ENCODE results near the gene RIPK1.
"Not testable (repeated sequence)": the region's sequence is repeated elsewhere in the genome, so short reads cannot be mapped to it uniquely, and the experiment has no call there.

Gene RIPK1

DNA sequence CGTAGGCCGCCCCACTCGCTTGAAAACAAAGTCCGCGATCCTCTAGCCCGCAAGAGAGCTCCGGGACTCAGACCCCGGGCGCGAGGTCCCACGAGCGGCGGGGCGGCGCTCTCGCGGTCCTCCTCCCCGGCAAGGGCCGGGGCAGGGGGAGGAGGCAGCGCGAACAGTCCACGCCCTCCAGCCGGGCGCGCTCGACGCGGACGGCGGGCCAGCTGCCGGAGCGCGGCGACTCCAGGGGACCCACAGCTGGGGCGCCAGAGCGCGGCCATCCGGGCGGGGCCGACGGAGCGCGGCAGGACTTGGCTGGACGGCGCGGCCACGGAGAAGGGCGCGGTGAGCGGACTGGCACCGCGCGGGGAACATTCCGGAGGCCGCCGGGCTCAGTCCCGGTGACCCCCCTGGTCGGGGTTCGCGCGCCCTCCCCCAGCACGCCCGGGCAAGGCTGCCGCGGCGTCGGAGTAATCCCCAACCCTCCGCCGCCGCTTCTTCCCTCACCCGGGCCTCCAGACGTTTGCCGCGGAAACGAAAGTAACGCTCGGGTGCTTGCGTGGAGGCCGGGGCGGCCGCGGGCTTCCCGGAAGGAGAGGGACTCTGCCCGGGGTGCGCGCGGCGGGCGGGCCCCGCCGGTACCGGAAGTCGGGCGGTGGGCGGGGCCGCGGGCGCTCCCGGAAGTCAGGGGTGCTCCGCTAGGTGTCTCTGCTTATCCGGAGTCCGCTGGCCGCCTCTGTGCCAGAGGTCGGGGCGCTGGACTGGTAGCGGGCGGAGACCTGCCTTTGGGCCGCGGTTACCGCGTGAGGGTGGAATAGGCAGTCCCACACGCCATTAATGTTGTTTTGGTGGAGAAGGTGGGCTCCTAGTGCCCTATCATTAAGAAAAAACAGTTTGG is at the start of gene RIPK1:
RIPK1 (plus strand) TSS at position 166 of the 886 bp plus-strand sequence. CDS start 8,330 bp downstream, outside the sequence.
- no peak for FAIRE-seq

DNA sequence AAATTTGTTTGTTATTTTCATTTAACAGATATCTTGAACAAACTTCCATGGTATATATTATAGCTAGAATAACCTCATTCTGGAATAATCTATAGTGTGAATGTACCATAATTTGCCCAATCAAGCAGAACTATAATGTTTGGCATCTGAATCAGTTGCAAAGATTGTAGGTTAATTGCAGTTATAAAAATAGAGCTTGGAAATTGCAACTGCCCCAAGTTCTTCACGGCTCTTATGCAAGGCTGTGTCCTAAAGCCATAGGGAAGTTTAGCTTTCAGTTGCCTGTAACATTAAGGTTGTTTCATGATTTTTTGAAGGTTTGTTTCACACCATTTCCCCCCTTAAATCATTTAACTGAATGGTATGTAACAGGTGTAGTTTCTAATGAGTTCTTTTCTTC is 49.2 kb upstream of the RIPK1 start:
- no peak for FAIRE-seq

DNA sequence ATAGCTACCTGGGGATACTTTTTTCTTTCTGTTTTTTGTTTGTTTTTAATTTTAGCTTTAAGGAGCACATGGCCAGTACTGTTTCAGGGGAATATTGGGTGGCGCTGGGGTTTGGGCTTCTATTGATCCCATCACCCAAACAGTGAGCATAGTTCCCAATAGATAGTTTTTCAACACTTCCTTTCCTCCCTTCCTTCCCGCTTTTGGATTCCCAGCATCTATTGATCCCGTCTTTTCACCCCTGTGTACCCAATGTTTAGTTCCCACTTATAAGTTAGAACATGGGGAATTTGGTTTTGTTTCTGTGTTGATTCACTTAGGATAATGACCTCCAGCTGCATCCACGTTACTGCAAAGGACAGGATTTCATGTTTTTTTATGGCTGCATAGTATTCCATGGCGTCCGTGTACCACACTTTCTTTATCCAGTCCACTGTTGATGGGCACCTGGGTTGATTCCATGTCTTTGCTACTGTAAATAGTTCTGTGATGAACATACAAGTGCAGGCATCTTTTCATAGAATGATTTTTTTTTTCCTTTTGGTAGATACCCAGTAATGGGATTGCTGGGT is 48.5 kb upstream of the RIPK1 start:
- FAIRE-seq = no peak

DNA sequence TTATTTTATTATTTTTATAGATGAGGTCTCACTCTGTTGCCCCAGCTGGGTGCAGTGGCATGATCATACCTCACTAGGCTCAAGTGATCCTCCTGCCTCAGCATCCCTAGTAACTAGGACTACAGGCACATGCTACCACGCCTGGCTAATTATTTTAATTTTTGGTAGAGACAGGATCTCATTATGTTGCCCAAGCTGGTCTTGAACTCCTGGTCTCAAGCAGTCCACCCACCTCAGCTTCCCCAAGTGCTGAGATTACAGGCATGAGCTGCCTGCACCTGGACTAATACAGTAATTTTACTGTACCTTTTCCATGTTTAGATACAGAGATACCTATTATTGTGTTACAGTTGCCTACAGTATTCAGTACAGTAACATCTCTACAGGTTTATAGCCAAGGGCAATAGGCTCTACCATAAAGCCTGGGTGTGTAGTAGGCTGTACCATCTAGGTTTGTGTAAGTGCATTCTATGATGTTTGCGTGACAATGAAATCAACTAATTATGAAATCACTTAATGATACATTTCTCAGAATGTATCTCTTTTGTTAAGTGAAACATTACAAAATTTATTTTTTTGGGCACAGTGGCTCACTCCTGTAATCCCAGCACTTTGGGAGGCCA is 47.2 kb upstream of the RIPK1 start:
- FAIRE-seq = not testable (repeated sequence)

DNA sequence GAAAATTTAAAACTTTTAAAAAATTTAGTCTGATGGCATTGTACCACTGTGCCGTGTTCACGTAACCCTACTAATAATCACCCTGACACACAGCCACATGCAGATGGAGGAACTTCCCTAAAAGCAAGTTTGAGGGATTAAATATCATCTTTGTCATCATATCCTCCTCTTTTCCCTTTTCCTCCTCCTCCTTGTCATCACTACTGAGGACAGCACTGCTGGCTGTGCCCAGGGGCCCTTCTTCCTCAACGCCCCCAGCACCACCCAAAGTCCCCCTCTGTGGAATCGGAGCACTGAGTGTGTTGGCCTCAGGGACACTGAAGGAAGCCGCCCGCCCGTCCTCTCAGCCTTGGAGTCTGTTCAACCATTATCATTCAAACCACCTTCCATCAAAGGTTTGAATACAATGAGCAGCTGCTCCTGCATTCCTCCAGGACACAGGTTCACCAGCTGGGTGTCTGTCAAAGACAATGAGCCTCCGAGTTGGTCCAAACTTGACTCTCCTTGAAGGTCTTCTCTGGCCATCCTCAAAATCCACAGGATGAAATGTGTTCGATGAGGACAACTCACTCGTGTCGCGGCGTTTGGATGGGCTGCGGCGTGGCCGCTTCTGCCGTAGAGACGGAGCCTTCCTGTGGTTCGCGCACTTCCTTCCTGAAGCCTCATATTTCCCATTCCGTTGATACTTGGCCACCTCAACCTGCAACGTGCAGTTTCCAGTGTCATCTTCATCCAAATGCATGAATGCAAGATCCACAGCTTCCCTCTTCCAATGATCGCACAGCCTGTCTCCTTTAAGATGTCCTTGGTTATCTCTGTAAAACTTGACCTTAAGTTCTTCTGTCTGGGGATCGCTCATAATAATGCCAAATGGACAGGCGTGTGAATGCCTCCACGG is 45.3 kb upstream of the RIPK1 start:
- FAIRE-seq = no peak

DNA sequence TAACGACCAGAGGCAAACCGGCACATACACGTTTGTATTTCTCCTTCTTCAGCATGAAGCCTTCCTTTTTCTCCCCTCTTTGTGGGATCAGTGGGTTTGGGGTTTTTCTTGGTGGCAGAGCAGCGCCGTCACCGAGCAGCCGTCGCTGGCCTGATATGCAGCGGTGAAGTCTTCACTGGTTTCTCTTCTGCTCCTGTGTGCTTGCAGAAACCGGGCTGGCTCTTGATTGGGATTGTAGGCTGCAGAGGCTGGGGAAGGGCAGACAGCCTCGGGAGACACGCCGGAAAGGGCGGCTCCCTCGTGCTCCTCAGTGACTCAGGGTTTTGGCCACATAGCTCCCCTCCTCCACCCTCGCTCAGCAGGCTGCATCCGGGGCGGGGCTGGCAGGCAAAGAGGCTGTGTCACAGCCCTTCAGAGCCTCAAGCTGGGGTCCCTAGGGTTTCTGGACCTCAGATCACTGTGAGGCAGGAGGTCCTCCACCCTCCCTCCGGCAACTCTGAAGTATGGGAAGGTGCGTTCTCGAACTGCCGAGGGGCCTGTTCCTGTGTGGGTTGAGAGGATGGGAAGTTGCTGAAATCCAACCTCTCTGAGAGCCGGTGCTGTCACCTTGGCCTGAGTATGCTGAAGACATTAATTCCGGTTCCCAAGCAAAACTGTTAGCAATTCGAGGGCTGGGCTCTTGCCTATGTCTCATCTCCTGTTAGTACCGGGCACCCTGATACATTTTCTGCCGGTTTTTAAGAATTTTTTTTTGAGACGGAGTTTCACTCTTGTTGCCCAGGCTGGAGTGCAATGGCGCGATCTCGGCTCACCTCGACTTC is 44.4 kb upstream of the RIPK1 start:
- no peak for FAIRE-seq

DNA sequence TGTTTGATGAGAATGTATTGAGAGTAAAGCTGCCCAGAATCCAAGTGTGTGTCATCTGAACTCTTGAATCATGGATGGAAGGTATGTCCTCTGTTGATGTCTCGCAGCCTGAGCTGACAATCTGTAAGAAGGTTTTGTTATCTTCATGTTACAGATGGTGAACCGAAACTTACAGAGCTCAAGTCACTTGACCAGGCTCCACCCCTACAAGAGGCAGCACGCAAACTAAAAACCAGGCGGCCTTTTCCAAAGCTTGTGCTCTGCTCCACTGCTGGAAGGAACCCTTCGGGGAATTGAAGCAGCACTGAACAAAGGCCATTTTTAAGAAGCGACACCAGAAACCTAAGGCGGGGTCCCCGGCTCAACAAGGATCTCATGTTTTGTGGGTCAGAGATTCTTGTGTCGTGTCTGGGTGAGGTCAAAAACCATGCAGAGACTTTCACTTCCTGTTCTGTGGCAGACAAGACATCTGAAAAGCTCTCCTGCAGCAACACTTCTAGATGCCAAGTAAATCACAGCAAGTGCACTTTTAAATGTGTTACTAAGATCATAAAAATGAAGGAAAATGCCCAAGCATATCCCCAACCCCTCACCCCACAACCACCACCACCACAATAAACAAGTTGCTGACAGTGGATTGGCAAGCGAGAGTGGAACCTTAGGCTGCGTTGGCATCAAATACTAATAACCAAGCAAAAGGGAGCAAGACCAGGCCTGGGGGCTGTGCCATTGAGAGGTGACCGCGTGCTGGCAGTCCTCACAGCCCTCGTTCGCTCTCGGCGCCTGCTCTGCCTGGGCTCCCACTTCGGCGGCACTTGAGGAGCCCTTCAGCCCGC is 41.3 kb upstream of the RIPK1 start:
- FAIRE-seq = no peak

DNA sequence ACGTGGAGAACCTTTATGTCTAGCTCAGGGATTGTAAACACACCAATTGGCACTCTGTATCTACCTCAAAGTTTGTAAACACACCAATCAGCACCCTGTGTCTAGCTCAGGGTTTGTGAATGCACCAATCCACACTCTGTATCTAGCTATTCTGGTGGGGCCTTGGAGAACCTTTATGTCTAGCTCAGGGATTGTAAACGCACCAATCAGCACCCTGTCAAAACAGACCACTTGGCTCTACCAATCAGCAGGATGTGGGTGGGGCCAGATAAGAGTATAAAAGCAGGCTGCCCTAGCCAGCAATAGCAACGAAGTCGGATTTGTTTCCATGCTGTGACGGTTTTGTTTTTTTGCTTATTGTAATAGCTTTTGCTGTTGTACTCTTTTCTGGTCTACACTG is 40.1 kb upstream of the RIPK1 start:
- not testable (repeated sequence) for FAIRE-seq

DNA sequence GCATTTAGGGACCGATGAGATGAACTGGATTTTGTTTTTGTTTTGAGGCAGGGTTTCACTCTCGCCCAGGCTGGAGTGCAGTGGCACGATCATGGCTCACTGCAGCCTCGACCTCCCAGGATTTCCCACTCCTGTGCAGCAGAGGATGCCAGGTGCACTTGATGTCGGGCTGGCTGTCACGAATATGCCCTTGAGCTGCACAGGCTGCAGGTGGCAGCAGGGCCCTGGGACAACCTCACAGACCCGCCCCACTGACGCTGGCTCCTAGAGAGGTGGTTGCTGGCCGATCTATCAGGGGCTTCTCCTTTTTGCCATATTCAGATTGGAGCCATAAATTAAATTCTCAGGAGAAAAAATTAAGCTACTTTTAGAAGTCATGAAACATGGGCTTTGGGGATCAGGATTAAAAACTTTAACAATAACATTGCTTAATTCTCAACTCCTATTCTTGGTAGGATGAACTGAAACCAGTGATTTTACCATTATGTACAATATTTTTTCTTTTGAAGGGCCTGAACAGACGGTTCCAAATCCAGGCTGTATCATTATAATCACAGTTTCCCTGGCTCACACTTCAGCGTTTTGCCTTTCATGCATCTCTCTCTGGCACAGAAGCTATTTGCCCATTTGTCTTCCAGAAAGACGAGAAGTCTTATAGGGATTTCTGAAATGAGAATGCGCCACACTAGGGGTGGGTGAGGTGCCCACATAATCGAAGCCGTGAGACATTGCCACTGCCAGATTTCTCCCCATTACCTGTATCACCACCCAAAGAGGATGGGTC is 36.2 kb upstream of the RIPK1 start:
- FAIRE-seq = no peak

DNA sequence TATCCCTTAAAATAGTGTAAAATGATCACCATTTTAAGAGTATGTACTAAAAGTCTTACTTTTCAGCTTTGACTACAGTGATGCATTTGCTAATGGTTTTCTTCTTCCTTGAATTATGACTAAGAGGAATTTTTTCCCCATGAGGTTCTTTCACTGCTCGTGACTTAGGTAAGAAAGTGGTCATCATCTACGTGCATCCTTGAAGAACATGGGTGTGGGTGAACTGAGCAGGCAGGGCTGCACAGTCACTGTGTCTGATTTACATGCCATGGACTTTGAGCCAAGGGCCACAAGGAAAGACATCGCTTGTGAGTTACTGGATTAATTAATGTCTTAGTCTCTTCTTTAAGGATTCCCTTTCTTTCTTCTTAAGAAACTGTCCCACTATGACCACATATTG is 35.3 kb upstream of the RIPK1 start:
- no peak for FAIRE-seq

DNA sequence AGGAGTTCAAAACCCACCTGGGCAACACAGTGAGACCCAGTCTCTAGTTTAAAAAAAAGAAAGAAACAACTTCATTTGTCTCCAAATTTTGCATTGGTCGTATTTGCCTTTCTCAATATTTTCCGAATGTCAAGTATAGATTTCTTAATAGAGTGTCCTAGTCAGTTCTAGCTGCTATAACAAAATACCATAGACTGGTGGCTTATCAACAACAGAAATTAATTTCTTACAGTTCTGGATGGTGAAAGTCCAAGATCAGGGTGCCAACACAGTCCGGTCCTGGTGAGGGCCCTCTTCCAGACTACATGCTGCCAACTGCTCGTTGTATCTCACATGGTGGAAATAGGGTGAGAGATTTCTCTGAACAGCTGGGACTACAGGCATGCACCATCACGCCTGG is 34.6 kb upstream of the RIPK1 start:
- FAIRE-seq = no peak

DNA sequence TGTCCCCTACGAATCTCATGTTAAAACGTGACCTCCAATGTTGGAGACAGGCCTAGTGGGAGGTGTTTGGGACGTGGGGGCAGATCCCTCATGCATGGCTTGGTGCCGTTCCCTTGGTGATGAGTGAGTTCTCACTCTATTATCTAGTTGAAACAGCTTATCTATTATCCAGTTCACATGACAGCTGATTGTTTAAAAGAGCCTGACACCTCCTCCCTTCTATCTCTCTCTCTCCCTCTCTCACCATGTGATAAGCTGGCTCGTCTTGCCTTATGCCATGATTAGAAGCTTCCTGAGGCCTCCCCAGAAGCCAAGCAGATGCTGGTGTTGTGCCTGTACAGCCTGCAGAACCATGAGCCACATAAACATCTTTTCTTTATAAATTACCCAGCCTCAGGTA is 32.9 kb upstream of the RIPK1 start:
- no peak for FAIRE-seq

DNA sequence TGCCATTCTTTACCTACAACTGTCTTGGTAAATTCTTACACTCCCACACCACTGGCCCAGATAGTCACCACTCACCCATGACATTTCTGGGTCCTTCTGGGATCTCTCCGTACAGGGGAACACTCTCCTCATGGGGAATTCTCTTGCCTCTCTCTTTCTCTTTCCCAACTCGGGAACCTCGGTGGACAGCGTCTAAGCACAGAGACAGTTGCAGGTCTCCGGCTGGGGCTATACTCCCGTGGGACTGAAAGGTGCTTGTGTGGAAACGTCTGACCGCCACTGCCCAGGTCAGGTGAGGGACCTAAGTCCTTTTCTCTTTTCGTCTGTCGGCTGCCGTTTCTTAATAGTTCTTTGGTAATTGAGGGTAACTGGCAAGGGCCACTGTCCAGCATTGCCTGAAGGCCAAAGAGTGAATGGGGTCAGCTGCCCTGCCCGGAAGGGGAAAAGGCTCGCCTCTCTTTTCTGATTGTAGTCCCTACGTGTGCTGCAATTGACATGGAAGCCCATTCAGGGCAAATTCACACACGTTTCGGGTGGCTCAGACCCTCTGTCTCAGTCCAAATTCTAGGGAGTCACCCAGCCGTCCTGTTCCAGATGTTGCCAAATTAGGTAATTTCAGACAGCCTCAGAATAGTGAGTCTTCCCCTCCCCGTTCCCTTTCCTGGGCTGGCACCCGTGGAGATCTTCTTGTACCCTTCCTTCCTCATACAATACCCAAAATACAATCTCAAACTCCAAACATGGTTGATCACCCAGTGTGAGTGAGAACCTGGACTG is 31.2 kb upstream of the RIPK1 start:
- no peak for FAIRE-seq

DNA sequence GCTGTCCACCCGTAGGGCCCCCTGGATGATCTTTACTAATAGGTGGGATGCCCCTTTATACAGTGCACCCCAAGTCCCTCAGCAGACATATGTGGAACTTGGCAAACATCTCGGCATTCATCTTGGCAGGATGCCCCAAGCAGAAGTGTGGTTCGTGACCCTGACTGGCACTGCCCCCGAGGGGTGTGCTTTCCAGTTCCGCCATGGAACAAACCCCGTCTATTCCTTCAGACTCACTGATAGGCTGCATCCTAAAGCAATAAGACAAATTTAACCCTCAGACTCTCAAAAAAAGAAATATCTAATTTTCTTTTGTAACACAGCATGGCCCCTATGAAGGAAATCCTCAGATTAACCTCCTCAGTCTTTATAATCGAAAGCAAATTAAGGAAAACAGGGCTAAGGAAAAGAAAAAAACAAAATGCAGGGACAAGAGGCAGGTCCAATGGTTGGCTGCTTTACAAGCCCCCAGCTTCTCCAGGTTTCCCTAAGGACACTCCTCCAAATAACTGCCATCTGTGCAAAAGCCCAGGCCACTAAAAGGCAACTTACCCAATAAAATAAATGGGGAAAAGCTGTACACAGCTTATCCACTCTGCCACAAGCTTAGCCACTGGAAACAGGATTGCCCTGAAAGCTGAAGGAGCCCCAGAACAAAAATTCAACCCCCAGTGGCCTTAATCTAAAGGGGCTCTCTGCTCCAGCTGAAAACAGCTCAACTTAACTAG is 30.5 kb upstream of the RIPK1 start:
- no peak for FAIRE-seq

DNA sequence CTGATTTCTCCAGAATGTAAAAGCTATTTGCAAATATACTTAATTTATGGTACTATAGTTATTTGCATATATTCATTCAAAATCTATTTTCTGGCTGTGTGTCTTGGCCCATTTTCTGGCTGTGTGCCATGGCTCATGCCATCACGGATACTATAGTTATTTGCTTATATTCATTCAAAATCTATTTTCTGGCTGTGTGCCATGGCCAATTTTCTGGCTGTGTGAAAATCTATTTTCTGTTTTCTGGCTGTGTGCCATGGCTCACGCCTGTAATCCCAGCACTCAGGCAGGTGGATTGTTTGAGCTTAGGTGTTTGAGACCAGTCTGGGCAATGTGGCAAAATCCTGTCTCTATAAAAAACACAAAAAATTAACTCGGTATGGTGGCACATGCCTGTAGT is 28.9 kb upstream of the RIPK1 start:
- no peak for FAIRE-seq

DNA sequence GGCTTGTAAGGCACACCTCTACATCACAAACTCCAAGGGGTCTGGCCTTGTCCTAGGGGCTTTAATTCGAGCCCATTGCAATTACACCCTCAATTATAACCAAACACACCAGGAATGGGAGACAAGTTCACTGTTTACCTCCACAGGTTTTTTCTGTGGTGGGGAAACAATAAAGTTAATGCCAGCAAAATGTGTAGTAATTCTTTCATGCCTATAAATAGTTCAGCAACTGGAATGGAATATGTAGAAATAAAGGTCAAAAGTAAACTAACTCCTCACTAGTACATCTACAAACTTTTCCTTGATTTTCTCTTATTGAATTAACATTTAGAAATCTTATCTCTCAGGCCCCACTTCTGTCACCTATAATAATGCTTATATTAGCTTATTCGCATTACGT is 27.1 kb upstream of the RIPK1 start:
- FAIRE-seq = no peak

DNA sequence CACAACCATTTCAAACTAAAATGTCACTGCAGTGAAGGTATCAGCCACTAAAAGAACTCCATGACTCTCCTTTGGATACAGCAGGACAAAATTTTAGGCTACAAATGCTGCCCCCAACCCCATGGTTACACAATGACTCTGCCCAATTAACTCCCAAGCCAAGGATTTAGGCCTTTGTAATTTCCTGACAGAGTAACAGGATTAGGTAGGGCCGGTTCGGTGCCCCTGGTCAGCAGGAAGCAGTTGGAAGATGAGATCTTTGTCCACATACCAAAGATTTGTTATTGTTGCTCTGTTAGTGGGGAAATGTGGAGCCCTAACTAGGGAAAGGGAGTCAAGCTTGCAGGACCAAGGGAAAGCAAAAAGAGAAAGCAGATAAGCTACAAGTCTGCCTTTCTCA is 26.7 kb upstream of the RIPK1 start:
- no peak for FAIRE-seq

DNA sequence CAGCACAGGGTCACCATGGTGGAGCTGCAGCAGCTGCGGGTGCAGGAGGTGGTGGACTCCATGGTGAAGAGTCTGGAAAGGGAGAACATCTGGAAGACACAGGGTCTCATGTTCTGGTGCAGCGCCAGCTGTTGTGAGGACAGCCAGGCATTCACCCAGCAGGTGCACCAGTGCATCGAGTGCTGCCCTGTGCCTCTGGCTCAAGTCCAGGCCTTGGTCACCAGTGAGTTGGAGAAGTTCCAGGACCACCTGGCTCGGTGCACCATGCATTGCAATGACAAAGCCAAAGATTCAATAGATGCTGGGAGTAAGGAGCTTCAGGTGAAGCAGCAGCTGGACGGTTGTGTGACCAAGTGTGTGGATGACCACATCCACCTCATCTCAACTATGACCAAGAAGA is 22.9 kb upstream of the RIPK1 start:
- FAIRE-seq = no peak

DNA sequence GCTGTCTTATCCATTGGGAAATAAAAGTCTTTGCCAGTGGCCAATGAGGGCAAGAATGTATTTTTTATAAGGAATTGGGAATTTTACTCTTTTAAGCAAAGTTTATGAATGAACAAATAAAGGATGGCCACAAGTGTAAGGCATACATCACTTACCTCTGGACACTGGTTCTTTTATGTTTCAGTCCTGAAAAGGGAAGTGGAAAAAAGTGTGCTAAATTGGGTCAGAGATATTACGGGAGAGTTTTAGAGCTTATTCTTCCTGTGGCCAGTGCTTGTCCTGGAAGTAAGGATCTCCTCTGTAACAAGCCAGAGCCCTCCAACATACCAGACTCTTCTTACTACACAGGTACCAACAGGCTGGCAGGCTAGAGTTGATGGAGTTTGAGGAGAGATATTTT is 22.5 kb upstream of the RIPK1 start:
- no peak for FAIRE-seq
